ENCODE results near the gene SLC35A4. TPM values are rescaled to one million over a fixed set of nuclear protein-coding genes. Genes with fewer than 3 reads are reported as not detected.

The SLC35A4 gene
- total and polyA plus RNA-seq, 2 of the 8 experiments (the other 6 are each of a cell fraction or from before 2014, with no cell fraction given), result 78.6 to 133 TPM

DNA sequence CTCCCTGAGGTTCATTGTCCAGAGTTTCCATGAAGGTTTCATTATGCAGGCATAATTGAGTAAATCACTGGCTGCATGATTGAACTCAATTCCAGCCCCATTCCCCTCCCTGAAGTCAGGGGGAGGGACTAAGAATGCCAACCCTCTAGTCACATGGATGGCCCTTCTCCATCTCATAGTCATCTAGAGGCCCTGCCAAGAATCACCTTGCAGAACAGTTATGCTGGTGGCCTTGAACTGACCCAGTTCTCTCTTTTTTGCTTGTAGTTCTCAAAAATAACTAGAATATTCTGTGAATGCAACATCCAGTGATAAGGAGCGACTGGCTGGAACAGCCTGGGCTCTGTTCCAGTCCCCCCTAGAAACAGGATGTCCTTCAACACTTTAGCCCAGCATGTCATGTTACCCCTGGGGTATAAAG lies 31.7 kb downstream of the SLC35A4 start:
- H3K27me3 ChIP-seq (replicated peaks in 1 of 4; ENCODE audit: control insufficient read depth in 3 of 4, extremely low read depth in 1 of 4, insufficient read depth in 3 of 4, low read length in 3 of 4), result no peaks in the 10 kb centered on the region
- CTCF ChIA-PET (ENCODE audit: partially characterized antibody), result interaction anchor here (0.6 to 1.6 kb wide), 3 partner anchors 22 to 38 kb away, joined by 3 to 5 read pairs (median 3); no protein-coding TSS in a partner anchor
- H4K5ac ChIP-seq (ENCODE audit: insufficient read length, low read depth, low read length), result no peak overlapping the region
- H3K4me3 ChIP-seq (ENCODE audit: extremely low read depth in 1 of 4, insufficient read depth in 2 of 4, low read depth in 3 of 4, low read length in 4 of 4), result no peak overlapping the region
- no peak overlapping the region for H3K4me2 ChIP-seq (ENCODE audit: insufficient read depth in 1 of 2, low read depth in 2 of 2, low read length in 2 of 2)
- H3K14ac ChIP-seq (ENCODE audit: insufficient read length), result no peak overlapping the region
- H2BK20ac ChIP-seq (ENCODE audit: low read length), result no peak overlapping the region
- H2BK15ac ChIP-seq (ENCODE audit: low read length), result no peak overlapping the region
- no peak overlapping the region for H3K56ac ChIP-seq (replicated peaks; ENCODE audit: insufficient read length, low read depth, low read length)
- TF ChIP-seq GTF2F1 (IDR thresholded peaks at IDR 0.05; ENCODE audit: borderline replicate concordance, low read depth, low read length) (no peak), TEAD4 (IDR thresholded peaks at IDR 0.05; ENCODE audit: low read depth, low read length) (no peak), CHD2 (IDR thresholded peaks at IDR 0.05; ENCODE audit: low read length) (no peak), CBX8 (IDR thresholded peaks at IDR 0.05; ENCODE audit: borderline replicate concordance, low read depth, low read length) (no peak), CHD1 (IDR thresholded peaks at IDR 0.05; ENCODE audit: low read depth, low read length) (no peak), ZNF274 (IDR thresholded peaks at IDR 0.05; ENCODE audit: borderline replicate concordance, extremely low read depth, low read length) (no peak), EZH2 (IDR thresholded peaks at IDR 0.05; ENCODE audit: low read depth, low read length, severe bottlenecking) (no peak), HDAC2 (IDR thresholded peaks at IDR 0.05; ENCODE audit: borderline replicate concordance in 1 of 2, low read depth in 2 of 2, low read length in 2 of 2) (no peak), SAP30 (IDR thresholded peaks at IDR 0.05; ENCODE audit: insufficient read depth, insufficient replicate concordance, low read length) (no peak), EP300 (IDR thresholded peaks at IDR 0.05; ENCODE audit: borderline replicate concordance in 1 of 2, low read depth in 2 of 2, low read length in 2 of 2) (no peak), SIN3A (conservative IDR thresholded peaks at IDR 0.05 in 1 of 2, IDR thresholded peaks at IDR 0.05 in 1 of 2; ENCODE audit: low read depth in 1 of 2, low read length in 2 of 2) (no peak), YY1 (IDR thresholded peaks at IDR 0.05; ENCODE audit: low read depth, low read length) (no peak)
- DNase-seq (ENCODE audit: low read depth in 1 of 2, low spot score in 2 of 2) (no peak), FAIRE-seq (no peak)
- no peaks in the 10 kb centered on the region for H3K9me3 ChIP-seq (ENCODE audit: insufficient read depth in 2 of 2, low read depth in 1 of 2, low read length in 1 of 2)
- no peak overlapping the region for H2AK5ac ChIP-seq (ENCODE audit: low read depth, low read length)
- no peak overlapping the region for H2BK120ac ChIP-seq (replicated peaks; ENCODE audit: low read depth, low read length)
- H3K27ac ChIP-seq (ENCODE audit: low read depth, low read length), result no peak overlapping the region
- no peak overlapping the region for H2BK12ac ChIP-seq (ENCODE audit: low read depth, low read length)
- H4K91ac ChIP-seq (replicated peaks; ENCODE audit: insufficient read length, low read length), result no peak overlapping the region
- POLR2A ChIA-PET (ENCODE audit: partially characterized antibody), result no interaction called here
- no peaks in the 10 kb centered on the region for H3K23me2 ChIP-seq (ENCODE audit: low read depth, low read length)
- H3K4me1 ChIP-seq (replicated peaks in 1 of 4; ENCODE audit: control insufficient read depth in 3 of 4, insufficient read depth in 4 of 4, low read length in 3 of 4), result no peaks in the 10 kb centered on the region
- no peaks in the 10 kb centered on the region for H3K79me2 ChIP-seq (ENCODE audit: control insufficient read depth in 1 of 2, insufficient read depth in 2 of 2, low read length in 2 of 2)
- H3K23ac ChIP-seq (ENCODE audit: insufficient read length), result no peak overlapping the region
- H3K4ac ChIP-seq (replicated peaks; ENCODE audit: insufficient read length, low read depth, low read length), result no peak overlapping the region
- no peak overlapping the region for H4K8ac ChIP-seq (ENCODE audit: extremely low read depth, insufficient read depth, low read length)
- WGBS, 2 experiments (ENCODE audit: extremely low coverage in 1 of 2, insufficient coverage in 1 of 2, insufficient read length in 1 of 2, insufficient replicate concordance in 2 of 2, low coverage in 1 of 2, low lambda C conversion rate in 2 of 2, missing lambda C conversion rate in 1 of 2), result 83% methylated on average over 1 of the region's 1 CpG; no CpG with 5 or more reads in 1 of the 2 experiments
- no peak overlapping the region for H3K18ac ChIP-seq (ENCODE audit: extremely low read depth, low read length)
- no peaks in the 10 kb centered on the region for H4K20me1 ChIP-seq (replicated peaks in 1 of 2; ENCODE audit: control insufficient read depth in 1 of 2, insufficient read depth in 2 of 2, low read length in 2 of 2)
- no peaks in the 10 kb centered on the region for H3K36me3 ChIP-seq (ENCODE audit: control insufficient read depth in 2 of 4, insufficient read depth in 4 of 4, low read length in 3 of 4)
- no peak overlapping the region for H3K9ac ChIP-seq (replicated peaks in 1 of 4; ENCODE audit: extremely low read depth in 1 of 4, low read depth in 3 of 4, low read length in 3 of 4)
- H3K79me1 ChIP-seq (ENCODE audit: low read depth, low read length), result no peaks in the 10 kb centered on the region
- H2BK5ac ChIP-seq (ENCODE audit: low read depth, low read length), result no peak overlapping the region
- H2AFZ ChIP-seq (ENCODE audit: low read length), result no peak overlapping the region
